Measurements from ENCODE around the gene SUMO2. TPM values are rescaled to one million over a fixed set of nuclear protein-coding genes. Genes with fewer than 3 reads are reported as not detected.

The SUMO2 gene
- total and polyA plus RNA-seq, 2 of the 13 experiments (the other 11 are each of a cell fraction or from before 2014, with no cell fraction given): 337 to 553 TPM

GRCh38 chr17:75131278-75132017 lies 51.3 kb downstream of the SUMO2 start, which contains the start of gene NT5C (continued):
- TF ChIP-seq ZNF574 (CRISPR knock-in tag; IDR thresholded peaks at IDR 0.05): peak; percentile 84
- TF ChIP-seq ARHGAP35 (CRISPR knock-in tag; IDR thresholded peaks at IDR 0.05; ENCODE audit: borderline replicate concordance): peak; percentile 95
- peak; percentile 28; the same call in 1 of the 2 replicates for TF ChIP-seq NKX3-1 (CRISPR knock-in tag; IDR thresholded peaks at IDR 0.05)
- 0 out of 2 replicates have a peak, but pooled peaks have one; percentile 17 for TF ChIP-seq SIX4 (CRISPR knock-in tag; IDR thresholded peaks at IDR 0.05)
- TF ChIP-seq, protein P1, sequence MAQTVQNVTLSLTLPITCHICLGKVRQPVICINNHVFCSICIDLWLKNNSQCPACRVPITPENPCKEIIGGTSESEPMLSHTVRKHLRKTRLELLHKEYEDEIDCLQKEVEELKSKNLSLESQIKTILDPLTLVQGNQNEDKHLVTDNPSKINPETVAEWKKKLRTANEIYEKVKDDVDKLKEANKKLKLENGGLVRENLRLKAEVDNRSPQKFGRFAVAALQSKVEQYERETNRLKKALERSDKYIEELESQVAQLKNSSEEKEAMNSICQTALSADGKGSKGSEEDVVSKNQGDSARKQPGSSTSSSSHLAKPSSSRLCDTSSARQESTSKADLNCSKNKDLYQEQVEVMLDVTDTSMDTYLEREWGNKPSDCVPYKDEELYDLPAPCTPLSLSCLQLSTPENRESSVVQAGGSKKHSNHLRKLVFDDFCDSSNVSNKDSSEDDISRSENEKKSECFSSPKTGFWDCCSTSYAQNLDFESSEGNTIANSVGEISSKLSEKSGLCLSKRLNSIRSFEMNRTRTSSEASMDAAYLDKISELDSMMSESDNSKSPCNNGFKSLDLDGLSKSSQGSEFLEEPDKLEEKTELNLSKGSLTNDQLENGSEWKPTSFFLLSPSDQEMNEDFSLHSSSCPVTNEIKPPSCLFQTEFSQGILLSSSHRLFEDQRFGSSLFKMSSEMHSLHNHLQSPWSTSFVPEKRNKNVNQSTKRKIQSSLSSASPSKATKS (CRISPR knock-in tag; IDR thresholded peaks at IDR 0.05): no peak
- TF ChIP-seq ARID3A (IDR thresholded peaks at IDR 0.05; ENCODE audit: low read depth, low read length): no peak
- no peak for TF ChIP-seq PRDM15 (CRISPR knock-in tag; IDR thresholded peaks at IDR 0.05)
- TF ChIP-seq, protein P2, sequence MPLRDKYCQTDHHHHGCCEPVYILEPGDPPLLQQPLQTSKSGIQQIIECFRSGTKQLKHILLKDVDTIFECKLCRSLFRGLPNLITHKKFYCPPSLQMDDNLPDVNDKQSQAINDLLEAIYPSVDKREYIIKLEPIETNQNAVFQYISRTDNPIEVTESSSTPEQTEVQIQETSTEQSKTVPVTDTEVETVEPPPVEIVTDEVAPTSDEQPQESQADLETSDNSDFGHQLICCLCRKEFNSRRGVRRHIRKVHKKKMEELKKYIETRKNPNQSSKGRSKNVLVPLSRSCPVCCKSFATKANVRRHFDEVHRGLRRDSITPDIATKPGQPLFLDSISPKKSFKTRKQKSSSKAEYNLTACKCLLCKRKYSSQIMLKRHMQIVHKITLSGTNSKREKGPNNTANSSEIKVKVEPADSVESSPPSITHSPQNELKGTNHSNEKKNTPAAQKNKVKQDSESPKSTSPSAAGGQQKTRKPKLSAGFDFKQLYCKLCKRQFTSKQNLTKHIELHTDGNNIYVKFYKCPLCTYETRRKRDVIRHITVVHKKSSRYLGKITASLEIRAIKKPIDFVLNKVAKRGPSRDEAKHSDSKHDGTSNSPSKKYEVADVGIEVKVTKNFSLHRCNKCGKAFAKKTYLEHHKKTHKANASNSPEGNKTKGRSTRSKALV (CRISPR knock-in tag; IDR thresholded peaks at IDR 0.05): no peak
- TF ChIP-seq, protein P3, sequence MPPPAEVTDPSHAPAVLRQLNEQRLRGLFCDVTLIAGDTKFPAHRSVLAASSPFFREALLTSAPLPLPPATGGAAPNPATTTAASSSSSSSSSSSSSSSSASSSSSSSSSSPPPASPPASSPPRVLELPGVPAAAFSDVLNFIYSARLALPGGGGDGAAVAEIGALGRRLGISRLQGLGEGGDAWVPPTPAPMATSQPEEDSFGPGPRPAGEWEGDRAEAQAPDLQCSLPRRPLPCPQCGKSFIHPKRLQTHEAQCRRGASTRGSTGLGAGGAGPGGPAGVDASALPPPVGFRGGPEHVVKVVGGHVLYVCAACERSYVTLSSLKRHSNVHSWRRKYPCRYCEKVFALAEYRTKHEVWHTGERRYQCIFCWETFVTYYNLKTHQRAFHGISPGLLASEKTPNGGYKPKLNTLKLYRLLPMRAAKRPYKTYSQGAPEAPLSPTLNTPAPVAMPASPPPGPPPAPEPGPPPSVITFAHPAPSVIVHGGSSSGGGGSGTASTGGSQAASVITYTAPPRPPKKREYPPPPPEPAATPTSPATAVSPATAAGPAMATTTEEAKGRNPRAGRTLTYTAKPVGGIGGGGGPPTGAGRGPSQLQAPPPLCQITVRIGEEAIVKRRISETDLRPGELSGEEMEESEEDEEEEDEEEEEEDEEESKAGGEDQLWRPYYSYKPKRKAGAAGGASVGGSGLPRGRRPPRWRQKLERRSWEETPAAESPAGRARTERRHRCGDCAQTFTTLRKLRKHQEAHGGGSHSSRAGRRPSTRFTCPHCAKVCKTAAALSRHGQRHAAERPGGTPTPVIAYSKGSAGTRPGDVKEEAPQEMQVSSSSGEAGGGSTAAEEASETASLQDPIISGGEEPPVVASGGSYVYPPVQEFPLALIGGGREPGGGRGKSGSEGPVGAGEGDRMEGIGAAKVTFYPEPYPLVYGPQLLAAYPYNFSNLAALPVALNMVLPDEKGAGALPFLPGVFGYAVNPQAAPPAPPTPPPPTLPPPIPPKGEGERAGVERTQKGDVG (CRISPR knock-in tag; IDR thresholded peaks at IDR 0.05; ENCODE audit: borderline replicate concordance): no peak
- TF ChIP-seq U2AF1 (optimal IDR thresholded peaks at IDR 0.05; ENCODE audit: low read depth, low read length): no peak
- TF ChIP-seq BRCA1 (CRISPR knock-in tag; IDR thresholded peaks at IDR 0.05): no peak

All from HepG2 (cell line).